8988T (cell line): ENCODE data around the gene JAG2.

ENCODE experiments used
- DNase-seq: peaks from one replicate; pipeline ENCODE4 v3.0.0; 2011

The JAG2 gene

GRCh38 chr14:105107781-105108515, 60.6 kb downstream of the JAG2 start:
- DNase-seq, result no peak

DNA sequence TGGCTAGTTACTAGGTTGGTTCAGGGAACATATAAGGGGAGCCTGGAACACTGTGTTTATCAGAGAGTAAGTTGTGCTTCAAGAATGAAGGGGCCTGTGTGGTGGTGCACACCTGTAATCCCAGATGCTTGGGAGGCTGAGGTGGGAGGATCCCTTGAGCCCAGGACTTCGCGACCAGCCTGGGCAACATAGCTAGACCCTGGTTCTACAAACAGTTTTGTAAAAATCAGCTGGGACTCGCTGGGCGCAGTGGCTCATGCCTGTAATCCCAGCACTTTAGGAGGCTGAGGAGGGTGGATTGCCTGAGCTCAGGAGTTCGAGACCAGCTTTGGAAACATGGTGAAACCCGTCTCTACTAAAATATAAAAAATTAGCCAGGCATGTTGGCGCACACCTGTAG, 61.2 kb downstream of the JAG2 start:
- no peak for DNase-seq

GRCh38 chr14:105105158-105105557, 63.4 kb downstream of the JAG2 start:
- DNase-seq, result no peak

GRCh38 chr14:105102893-105103292, 65.7 kb downstream of the JAG2 start:
- DNase-seq, result no peak

GRCh38 chr14:105102361-105102870, 66.2 kb downstream of the JAG2 start:
- DNase-seq, result no peak

GRCh38 chr14:105100910-105101309, 67.7 kb downstream of the JAG2 start:
- DNase-seq, result no peak

DNA sequence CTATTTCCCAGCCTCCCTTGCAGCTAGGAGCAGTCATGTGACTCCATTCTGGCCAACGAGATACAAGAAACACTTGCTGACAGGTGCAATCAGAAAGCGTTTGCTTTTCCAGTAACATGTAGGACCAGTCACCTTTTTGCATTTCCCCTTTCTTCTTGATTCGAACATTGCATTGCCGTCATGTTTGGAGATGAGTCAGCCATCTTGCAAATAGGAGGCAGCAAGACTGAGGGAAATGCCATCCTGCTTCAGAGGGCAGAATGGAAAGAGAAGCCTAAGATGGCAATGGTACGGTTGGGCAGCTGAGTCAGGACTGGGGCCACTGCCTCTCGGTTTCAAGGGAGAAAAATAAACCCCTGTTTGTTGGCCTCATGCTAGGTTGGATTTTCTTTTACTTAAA, 68.8 kb downstream of the JAG2 start:
- no peak for DNase-seq

- DNase-seq, result no peak
These were observed 70.3 kb downstream of the JAG2 start for GRCh38 chr14:105098316-105098715.

- DNase-seq, result no peak
These were observed 70.8 kb downstream of the JAG2 start for GRCh38 chr14:105097794-105098127.

GRCh38 chr14:105096206-105096875, 72.2 kb downstream of the JAG2 start:
- DNase-seq, result no peak

DNA sequence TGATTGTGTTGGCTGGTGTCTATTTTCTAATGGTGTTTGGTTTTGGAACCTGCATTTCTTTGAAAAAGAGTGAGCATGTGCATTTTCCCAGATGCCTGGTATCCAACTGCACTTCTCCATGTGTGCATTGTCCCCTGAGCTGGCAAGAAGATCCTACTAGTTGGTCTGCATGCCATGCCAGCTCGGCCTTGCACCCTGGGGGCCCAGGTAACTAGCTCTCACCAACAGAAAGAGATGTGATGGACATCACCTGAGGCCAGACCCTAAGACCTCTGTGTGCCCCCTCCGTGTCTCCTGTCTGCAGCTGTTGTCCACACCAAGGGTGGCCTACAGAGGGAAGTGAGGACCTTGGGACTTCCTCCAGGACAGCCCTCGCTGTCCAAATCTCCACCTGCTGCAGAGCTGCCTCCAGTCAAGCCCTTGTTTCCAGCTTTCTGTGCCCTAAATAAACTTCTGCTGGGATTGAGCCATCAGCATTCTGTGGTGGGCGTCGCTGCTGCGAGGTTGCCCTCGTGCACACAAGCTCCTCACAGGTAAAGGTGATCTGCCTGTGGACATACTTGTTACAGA, 73.3 kb downstream of the JAG2 start:
- DNase-seq, result no peak

- no peak for DNase-seq
These were observed 74.2 kb downstream of the JAG2 start for GRCh38 chr14:105094193-105094907.

DNA sequence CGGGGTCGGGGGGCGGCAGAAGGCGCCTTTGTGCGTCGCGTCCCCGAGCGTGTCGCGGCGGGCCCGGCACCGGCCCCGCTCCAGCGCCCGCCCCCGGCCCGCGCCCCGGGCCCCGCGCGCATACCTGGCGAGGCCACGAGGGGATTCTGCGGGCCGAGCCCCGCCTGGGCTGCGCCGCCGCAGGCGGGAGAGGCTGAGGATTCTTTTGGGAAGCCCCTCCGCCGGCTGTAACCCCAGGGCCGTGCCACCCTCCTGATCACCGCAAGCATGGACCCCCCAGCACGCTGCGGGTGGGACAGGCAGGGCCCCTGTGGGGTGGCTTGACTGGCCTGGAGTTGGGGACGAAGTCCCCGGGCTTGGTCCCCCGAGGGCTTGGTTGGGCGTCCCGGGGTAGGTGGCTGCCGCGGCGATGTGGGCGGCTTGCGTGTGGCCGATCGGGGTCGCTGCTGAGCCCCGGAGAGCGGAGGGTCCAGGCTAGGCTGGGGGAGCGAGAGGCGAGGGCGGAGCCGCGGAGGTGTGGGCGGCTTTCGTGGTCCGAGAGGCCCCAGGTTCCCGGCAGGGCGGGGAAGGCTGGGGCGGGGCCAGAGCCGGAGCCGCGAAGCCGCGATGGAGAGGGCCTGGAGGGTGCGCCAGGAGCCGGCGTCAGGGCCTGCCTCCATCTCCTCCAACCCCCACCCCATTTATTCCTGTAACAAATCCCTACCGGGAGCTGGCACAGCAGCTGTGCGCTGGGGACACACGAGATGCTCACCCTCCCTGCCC, 75.0 kb downstream of the JAG2 start:
- DNase-seq, result peak; percentile 94

DNA sequence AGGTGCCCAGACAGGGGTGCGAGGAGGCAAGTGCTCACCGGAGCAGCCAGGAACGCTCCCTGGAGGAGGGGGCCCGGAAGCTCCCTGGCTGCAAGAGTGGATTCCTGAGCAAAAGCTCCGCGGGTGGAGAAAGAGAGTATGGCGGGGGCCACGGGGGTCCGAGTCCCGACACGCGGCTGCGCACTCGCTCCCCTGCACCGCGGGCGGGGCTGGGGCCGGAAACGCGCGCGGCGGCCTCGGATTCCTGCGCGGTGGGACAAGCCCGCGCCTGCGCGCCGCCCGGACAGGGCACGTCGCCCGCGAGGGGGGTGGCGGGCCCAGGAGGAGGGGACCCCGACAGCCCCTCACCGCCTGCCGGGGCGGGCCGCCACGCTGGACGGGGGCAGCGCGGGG, 75.5 kb downstream of the JAG2 start:
- DNase-seq, result peak; percentile 70

DNA sequence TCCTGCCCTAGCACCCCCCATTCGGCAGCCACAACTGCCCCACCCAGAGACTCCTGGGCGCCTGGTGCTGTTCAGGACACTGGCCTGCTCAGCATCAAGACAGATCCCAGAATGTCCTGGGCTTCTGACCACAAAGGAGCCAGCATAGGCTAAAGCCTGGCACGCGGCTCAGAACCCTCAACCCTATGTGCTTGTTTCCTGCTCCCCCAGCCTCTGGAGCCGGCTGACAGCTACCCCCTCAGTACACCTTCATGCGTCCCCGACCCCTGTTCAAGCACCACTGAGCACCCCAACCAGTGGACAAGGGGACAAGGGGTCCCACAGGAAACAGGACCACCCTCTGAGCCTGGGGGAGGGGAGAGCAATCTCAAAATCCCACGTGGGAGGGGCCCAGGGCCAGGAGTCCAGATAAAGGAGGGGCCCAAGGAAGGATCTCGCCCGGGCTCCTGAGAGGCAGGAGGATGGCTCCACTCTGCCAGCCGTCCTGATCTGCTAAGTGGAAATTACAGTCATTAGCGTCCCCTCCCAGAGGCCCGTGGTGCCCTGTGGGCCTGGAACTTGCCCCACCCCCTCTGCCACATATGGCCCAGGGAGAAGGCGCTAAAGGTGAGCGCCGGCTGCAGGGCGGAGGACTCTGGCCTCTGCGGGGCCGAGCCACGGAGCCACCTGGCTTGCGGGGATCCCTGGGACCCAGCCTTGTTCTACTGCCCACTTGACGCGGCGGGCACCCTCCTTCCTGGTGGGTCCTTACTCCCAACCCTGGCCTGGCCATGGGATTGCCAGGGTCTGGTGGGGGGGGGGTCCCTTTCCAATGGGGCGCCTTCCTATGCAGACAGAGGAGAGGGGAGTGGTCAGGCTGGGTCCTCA, 76.2 kb downstream of the JAG2 start:
- peak; percentile 34 for DNase-seq

GRCh38 chr14:105091517-105092170, 76.9 kb downstream of the JAG2 start:
- peak; percentile 76 for DNase-seq

GRCh38 chr14:105091054-105091516, 77.5 kb downstream of the JAG2 start:
- DNase-seq, result peak; percentile 20
